SU-DHL-6 (cell line): ENCODE results near the gene BTBD2.

Source experiments
- CTCF ChIP-seq: fragments of 200-600 bp; sonication (generic); IDR thresholded peaks from one replicate; pipeline ENCODE4 v1.5.1; 2017; ENCODE audit warnings: antibody characterized with exemption, mild to moderate bottlenecking, low read length, moderate library complexity; ENCODE audit not compliant: insufficient read depth, poor library complexity, severe bottlenecking
- EZH2phosphoT487 ChIP-seq: fragments of 200-600 bp; sonication (generic), shearing (Covaris generic); conservative IDR thresholded peaks from 2 replicates; pipeline ENCODE4 v1.6.1; 2018; ENCODE audit warnings: mild to moderate bottlenecking, antibody characterized with exemption, low read length, moderate library complexity, mixed read lengths

DNA sequence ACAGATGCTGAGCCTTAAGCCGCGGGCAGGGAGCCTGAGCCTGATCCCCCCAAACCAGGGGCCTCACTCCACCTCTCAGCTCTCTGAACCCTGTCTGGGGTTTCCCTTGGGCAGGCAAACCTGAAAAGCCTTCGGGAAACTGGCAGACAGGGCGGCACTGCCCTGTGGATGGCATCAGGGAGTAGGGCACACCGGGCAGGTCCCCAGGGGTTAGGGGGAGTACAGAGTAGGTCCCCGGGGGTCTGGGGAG is 25.8 kb upstream of the BTBD2 start:
- TF ChIP-seq CTCF (no peak), EZH2phosphoT487 (no peak)
